Body of pancreas (tissue), 4 donors: ENCODE results near the gene ZNF605. TPM values are rescaled to one million over a fixed set of nuclear protein-coding genes. Genes with fewer than 3 reads are reported as not detected.

Experiments used
- ATAC-seq: fragments of 150-250 bp; one replicate; pipeline ENCODE4 v1.9.1; 2016
- DNase-seq, 4 donors: peaks; one replicate each; pipeline ENCODE4 v3.0.0-alpha.2; 2019
- H3K27ac ChIP-seq, 4 donors: fragments of 200-600 bp; sonication (generic); 1 replicate in 3 of 4; 2 replicates in 1 of 4; pipeline versions ENCODE4 v1.5.1 to v1.6.1; 2016 to 2019; ENCODE audit warnings: mild to moderate bottlenecking in 1 of 4, mixed read lengths in 1 of 4, moderate library complexity in 1 of 4
- H3K27me3 ChIP-seq, 2 donors: fragments of 200-600 bp; sonication (generic); one replicate each; pipeline ENCODE4 v1.6.0; 2016; ENCODE audit warnings: mild to moderate bottlenecking in 1 of 2
- H3K36me3 ChIP-seq, 2 donors: fragments of 200-600 bp; sonication (generic); replicated peaks in 1 of 2; 2 replicates each; pipeline ENCODE4 v1.5.1; 2016; ENCODE audit warnings: low read depth in 2 of 2; ENCODE audit not compliant: insufficient read depth in 1 of 2
- H3K4me1 ChIP-seq: fragments of 200-600 bp; sonication (generic); one replicate; pipeline ENCODE4 v1.6.0; 2016
- H3K4me3 ChIP-seq, 2 donors: fragments of 200-600 bp; sonication (generic); 1 replicate in 1 of 2; 2 replicates in 1 of 2; pipeline ENCODE4 v1.5.1; 2016 to 2019
- H3K9me3 ChIP-seq, 3 donors: fragments of 200-600 bp; sonication (generic); 1 replicate in 2 of 3; 2 replicates in 1 of 3; pipeline ENCODE4 v1.5.1; 2016
- POLR2A ChIP-seq, 3 donors: fragments of 450-650 bp; IDR thresholded peaks; one replicate each; pipeline ENCODE4 v1.6.1; 2016; ENCODE audit warnings: antibody characterized with exemption in 3 of 3, mild to moderate bottlenecking in 2 of 3
- WGBS, 2 donors: methylation state at CpG; one replicate each; pipeline ENCODE4 v1.1.5; 2017; 5-methylcytosine and 5-hydroxymethylcytosine counted together
- intact Hi-C: fragments of 100-400 bp; cut with DNase I; formaldehyde crosslinking; loops from one replicate; pipeline ENCODE4 v1.15.1; 2023
- total RNA-seq, 2 donors: library from RNA; depleted of rRNA; stranded (reverse); fragments of >200 nt; gene quantifications; one replicate each; pipeline ENCODE4 v1.1.0, GENCODE V29; 2016
- TF ChIP-seq, protein P1 (sequence below), 7 experiments: fragments of 450-650 bp in 4 of 7; fragments of 200-600 bp in 3 of 7; sonication (generic) in 3 of 7; IDR thresholded peaks; one replicate each; pipeline ENCODE4 v1.5.1; 2016 to 2019; ENCODE audit warnings: antibody characterized with exemption in 7 of 7

Gene ZNF605
- total RNA-seq, 2 donors from 2014 or later, result 10.4 to 18.1 TPM

DNA sequence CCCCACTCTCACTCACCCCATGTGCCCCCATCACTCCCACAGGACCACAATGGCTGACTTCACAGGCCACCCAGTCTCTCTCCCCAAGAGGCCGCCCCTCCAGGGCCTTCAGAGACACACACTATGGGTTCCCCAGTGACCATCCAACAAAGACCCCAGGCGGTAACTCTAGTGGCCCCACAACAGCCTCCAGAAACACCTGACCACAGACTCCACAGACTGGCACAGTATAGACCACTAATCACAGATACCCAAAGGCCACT lies 3.0 kb downstream of the ZNF605 start:
- TF ChIP-seq, protein P1, sequence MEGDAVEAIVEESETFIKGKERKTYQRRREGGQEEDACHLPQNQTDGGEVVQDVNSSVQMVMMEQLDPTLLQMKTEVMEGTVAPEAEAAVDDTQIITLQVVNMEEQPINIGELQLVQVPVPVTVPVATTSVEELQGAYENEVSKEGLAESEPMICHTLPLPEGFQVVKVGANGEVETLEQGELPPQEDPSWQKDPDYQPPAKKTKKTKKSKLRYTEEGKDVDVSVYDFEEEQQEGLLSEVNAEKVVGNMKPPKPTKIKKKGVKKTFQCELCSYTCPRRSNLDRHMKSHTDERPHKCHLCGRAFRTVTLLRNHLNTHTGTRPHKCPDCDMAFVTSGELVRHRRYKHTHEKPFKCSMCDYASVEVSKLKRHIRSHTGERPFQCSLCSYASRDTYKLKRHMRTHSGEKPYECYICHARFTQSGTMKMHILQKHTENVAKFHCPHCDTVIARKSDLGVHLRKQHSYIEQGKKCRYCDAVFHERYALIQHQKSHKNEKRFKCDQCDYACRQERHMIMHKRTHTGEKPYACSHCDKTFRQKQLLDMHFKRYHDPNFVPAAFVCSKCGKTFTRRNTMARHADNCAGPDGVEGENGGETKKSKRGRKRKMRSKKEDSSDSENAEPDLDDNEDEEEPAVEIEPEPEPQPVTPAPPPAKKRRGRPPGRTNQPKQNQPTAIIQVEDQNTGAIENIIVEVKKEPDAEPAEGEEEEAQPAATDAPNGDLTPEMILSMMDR (IDR thresholded peaks at IDR 0.05), result no peak
- TF ChIP-seq POLR2A (IDR thresholded peaks at IDR 0.05), result no peak
- 97 to 98% methylated on average over 2 of the region's 2 CpGs for WGBS, 2 donors
- DNase-seq, result no peak
- no peaks in the 10 kb centered on the region for H3K36me3 ChIP-seq
- peaks cover 0 to 26% (median 0%) of the 10 kb centered on the region in 3 donors for H3K9me3 ChIP-seq
- no peak overlapping the region for H3K4me3 ChIP-seq
- ATAC-seq, result no peak
- H3K27me3 ChIP-seq, result no peaks in the 10 kb centered on the region
- no peak overlapping the region for H3K27ac ChIP-seq
- intact Hi-C loops, result no loop called here
- peaks cover 21% of the 10 kb centered on the region for H3K4me1 ChIP-seq

DNA sequence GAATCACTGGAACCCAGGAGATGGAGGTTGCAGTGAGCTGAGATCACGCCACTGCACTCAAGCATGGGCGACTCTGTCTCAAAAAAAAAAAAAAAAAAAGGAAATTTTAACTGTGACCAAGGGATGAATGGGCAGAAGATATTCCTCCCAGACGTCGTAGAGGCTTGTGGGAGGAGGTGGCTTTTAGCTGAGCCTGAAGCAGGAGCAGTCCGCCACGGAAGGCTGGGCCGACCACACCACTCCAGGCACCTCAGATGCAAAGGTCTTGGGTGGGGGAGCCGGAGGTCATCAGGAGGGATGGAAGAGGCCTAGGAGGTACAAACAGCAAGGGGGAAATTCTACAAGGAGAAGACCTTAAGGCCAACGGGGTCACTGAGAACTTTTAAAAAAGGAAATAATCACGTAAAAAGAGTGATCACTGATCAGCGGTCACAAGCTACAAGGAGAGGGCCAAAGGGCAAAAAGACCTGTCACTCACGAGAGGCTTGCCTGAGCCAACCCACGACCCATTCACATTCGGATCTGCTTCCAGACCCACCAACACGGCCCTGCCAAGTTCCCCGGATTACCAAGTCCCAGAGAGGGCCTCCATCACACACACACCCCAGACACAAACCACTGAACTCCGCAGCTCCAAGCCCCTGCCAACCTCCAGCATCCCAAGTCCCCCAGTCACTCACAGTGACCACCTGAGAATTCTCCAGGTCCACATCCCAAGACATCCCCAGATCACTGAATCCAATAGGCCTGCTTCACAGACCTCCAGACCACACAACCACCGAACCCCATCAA lies 3.5 kb downstream of the ZNF605 start:
- Histone ChIP-seq H3K36me3 (no peaks in the 10 kb centered on the region), H3K27me3 (no peaks in the 10 kb centered on the region), H3K4me1 (peaks cover 21% of the 10 kb centered on the region), H3K27ac (no peak overlapping the region), H3K4me3 (no peak overlapping the region), H3K9me3 (peaks cover 0 to 31% (median 0%) of the 10 kb centered on the region in 3 donors)
- ATAC-seq (no peak), DNase-seq (no peak)
- 95 to 97% methylated on average over 18 of the region's 18 CpGs for WGBS, 2 donors
- TF ChIP-seq, protein P1 (IDR thresholded peaks at IDR 0.05), result no peak
- no peak for TF ChIP-seq POLR2A (IDR thresholded peaks at IDR 0.05)
- intact Hi-C loops, result no loop called here

DNA sequence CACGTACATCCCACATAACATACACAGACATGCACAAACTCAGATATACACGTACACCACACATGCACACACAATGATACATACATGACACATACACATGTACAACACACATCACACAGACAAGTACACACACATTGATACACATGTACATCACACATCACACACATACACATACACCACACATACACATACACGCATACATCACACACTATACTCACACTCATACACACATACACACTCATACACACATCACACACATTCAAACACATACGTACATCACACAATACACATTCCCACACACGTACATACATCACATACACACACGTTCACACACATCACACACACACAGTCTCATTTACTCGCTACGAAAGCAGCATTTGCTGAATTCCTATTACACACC lies 4.5 kb downstream of the ZNF605 start:
- no peak for TF ChIP-seq POLR2A (IDR thresholded peaks at IDR 0.05)
- TF ChIP-seq, protein P1 (IDR thresholded peaks at IDR 0.05), result no peak
- H3K4me1 ChIP-seq, result peaks cover 12% of the 10 kb centered on the region
- ATAC-seq, result no peak
- H3K27ac ChIP-seq, result no peak overlapping the region
- no peak for DNase-seq
- no peak overlapping the region for H3K4me3 ChIP-seq
- H3K36me3 ChIP-seq, result no peaks in the 10 kb centered on the region
- H3K27me3 ChIP-seq, result no peaks in the 10 kb centered on the region
- WGBS, 2 donors, result 96 to 100% methylated on average over 8 of the region's 8 CpGs
- intact Hi-C loops, result no loop called here
- H3K9me3 ChIP-seq, result peaks cover 0 to 38% (median 0%) of the 10 kb centered on the region in 3 donors

DNA sequence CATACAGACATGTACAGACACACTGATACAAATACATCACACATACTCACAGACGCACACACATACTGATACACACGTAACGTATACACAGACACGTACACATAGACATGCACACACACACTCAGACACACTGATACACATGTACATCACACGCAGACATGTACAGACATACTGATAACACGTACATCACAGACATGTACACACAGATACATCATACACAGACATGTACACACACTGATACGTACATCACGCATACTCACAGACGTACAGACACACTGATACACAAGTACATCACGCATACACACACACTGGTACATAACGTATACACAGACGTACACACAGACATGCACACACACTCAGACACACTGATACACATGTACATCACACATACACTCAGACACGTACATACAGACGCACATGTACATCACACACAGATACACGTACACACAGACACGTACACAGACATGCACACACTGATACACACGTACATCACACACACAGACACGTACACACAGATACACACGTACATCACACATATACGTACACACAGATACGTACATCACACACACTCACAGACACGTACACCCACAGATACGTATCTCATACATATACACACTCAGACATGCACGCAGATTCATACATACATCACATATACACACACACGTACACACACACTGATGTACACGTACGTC lies 5.1 kb downstream of the ZNF605 start:
- DNase-seq (no peak), ATAC-seq (no peak)
- Histone ChIP-seq H3K27me3 (no peaks in the 10 kb centered on the region), H3K36me3 (no peaks in the 10 kb centered on the region), H3K4me1 (peaks cover 11% of the 10 kb centered on the region), H3K4me3 (no peak overlapping the region), H3K27ac (no peak overlapping the region), H3K9me3 (peaks cover 0 to 43% (median 0%) of the 10 kb centered on the region in 3 donors)
- intact Hi-C loops, result no loop called here
- no peak for TF ChIP-seq POLR2A (IDR thresholded peaks at IDR 0.05)
- TF ChIP-seq, protein P1 (IDR thresholded peaks at IDR 0.05), result no peak
- WGBS, 2 donors, result 96 to 98% methylated on average over 27 of the region's 27 CpGs
